Activated CD8-positive, alpha-beta memory T cell treated with anti-CD3 and anti-CD28 coated beads, Interleukin-2, amount 50 U/mL, for 1 hour (primary cell): ENCODE data around the gene C1orf159.

Experiments
- DNase-seq: peaks from one replicate; pipeline ENCODE4 v3.0.0-alpha.2; 2020; ENCODE audit errors: extremely low read depth

Gene C1orf159

DNA sequence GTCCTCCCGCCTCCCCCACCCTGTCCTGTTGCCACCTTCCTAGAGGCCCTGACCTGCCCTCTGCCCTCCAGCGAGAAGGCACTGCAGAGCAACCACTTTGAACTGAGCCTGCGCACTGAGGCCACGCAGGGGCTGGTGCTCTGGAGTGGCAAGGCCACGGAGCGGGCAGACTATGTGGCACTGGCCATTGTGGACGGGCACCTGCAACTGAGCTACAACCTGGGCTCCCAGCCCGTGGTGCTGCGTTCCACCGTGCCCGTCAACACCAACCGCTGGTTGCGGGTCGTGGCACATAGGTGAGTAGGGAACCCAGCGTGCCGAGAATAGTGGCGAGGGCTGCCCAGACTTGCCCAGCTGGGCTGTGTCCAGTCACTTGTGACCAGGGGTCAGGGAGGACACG, 62.2 kb downstream of the C1orf159 start:
- DNase-seq = no peak

DNA sequence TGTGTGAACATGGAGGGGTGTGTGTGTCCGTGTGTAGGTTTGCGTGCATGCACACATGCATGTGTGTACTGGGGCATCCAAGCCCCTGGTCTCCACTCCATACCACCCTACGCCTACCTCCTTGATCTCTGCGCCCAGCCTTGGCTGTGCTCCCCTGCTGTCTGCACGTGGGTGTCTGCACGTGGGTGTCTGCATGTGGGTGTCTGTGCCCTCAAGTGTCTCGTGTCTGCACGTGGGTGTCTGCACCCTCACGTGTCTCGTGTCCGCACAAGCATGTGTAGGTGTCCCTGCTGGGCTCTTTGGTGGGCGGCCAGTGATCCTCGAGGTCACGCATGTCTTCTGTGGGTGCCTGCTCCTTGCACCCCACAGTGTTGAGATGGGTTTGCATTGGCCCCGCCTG, 62.9 kb downstream of the C1orf159 start:
- no peak for DNase-seq

DNA sequence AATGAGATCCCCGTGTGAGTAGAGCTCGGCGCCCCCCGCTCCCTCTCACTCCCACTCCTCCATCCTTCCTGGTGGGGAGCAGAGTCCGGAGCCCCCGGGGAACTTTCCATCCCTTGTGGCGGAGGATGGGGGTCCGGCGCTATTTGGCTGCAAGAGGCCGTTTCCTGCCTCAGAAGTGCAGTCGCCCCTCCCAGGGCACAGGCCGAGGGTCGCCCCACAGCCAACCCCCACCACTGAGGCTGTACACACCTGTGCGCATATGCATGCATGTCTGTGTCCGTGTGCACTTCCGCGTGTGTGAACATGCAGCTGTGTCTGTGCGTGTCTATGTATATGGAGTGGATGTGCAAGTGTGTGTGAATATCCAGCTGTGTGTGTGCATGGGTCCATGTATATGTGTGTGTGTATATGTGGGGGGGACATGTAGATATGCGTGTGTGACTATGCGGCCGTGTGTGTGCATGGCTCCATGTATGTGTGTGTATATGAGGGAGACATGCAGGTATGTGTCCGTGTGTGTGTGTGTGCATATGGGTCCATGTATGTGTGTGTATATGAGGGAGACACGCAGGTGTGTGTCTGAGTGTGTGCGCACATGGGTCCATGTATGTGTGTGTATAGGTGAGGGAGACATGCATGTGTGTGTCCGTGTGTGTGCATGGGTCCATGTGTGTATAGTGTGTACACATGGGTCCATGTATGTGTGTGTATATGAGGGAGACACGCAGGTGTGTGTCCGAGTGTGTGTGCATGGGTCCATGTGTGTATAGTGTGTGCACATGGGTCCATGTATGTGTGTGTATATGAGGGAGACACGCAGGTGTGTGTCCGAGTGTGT, 63.7 kb downstream of the C1orf159 start:
- no peak for DNase-seq

DNA sequence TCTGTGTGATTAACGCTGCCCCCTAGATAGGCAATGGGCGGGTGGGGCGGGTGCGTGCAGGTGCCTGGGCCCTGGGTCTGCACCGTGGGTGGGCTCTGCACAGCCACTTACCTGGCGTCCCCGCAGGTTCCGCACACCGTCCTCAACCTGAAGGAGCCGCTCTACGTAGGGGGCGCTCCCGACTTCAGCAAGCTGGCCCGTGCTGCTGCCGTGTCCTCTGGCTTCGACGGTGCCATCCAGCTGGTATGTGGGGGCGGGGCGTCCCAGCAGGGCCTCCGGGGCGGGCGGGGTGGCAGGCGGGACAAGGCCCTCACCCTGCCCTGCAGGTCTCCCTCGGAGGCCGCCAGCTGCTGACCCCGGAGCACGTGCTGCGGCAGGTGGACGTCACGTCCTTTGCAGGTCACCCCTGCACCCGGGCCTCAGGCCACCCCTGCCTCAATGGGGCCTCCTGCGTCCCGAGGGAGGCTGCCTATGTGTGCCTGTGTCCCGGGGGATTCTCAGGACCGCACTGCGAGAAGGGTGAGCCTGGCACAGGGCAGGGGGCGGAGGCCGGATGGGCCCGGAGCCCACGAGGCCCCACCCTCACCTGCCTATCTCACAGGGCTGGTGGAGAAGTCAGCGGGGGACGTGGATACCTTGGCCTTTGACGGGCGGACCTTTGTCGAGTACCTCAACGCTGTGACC, 64.6 kb downstream of the C1orf159 start:
- no peak for DNase-seq

DNA sequence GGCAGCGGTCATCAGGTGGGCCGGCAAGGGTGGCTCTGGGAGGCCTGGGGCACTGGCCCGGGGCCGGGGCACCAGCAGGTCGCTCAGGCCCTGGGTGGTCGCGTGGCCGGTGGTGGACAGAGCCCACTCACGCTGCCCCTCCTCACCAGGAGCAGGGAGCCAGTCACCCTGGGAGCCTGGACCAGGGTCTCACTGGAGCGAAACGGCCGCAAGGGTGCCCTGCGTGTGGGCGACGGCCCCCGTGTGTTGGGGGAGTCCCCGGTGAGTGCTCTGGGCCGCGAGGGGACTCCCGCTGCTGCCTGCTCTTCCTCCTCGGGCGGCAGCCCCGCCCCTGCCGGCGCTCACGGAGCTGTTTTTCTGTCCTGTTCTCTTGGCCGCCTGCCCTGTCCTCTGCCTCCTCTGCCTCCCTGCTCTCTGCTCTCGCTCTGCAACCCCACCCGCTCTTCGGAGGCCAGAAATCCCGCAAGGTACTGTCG, 65.3 kb downstream of the C1orf159 start:
- no peak for DNase-seq

DNA sequence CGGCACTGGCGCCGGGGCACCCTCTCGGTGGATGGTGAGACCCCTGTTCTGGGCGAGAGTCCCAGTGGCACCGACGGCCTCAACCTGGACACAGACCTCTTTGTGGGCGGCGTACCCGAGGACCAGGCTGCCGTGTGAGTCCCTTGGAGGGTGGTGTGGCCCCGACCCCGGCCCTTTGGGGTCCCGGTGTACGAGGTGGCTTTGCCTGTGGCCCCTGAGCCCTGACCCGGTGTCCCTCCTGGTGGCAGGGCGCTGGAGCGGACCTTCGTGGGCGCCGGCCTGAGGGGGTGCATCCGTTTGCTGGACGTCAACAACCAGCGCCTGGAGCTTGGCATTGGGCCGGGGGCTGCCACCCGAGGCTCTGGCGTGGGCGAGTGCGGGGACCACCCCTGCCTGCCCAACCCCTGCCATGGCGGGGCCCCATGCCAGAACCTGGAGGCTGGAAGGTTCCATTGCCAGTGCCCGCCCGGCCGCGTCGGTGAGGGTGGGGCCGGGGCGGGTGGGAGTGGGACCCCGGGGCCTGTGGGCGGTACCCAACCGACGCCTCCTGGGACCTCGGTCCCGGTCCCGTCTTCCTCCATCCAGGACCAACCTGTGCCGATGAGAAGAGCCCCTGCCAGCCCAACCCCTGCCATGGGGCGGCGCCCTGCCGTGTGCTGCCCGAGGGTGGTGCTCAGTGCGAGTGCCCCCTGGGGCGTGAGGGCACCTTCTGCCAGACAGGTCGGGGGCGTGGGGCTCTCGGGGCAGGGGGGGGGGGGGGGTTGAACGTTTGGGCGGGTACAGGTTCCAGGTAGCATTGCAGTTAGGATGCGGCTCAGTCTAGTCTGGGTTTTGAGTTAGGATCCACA, 66.3 kb downstream of the C1orf159 start:
- no peak for DNase-seq

DNA sequence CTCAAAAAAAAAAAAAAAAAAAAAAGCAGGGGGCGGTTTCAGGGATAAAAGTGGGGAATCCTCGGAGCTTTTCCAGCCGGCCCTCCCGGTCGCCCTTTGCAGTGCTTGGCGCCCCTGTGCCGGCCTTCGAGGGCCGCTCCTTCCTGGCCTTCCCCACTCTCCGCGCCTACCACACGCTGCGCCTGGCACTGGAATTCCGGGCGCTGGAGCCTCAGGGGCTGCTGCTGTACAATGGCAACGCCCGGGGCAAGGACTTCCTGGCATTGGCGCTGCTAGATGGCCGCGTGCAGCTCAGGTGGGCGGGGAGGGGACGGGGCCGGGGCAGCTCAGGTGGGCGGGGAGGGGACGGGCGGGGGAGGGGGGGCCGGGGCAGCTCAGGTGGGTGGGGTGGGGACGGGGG, 67.1 kb downstream of the C1orf159 start:
- no peak for DNase-seq

DNA sequence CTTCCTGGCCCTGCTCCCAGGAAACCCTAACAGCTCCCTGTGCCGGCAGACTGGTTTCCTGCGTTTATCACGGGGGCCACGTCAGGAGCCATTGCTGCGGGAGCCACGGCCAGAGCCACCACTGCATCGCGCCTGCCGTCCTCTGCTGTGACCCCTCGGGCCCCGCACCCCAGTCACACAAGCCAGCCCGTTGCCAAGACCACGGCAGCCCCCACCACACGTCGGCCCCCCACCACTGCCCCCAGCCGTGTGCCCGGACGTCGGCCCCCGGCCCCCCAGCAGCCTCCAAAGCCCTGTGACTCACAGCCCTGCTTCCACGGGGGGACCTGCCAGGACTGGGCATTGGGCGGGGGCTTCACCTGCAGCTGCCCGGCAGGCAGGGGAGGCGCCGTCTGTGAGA, 67.9 kb downstream of the C1orf159 start:
- no peak for DNase-seq

DNA sequence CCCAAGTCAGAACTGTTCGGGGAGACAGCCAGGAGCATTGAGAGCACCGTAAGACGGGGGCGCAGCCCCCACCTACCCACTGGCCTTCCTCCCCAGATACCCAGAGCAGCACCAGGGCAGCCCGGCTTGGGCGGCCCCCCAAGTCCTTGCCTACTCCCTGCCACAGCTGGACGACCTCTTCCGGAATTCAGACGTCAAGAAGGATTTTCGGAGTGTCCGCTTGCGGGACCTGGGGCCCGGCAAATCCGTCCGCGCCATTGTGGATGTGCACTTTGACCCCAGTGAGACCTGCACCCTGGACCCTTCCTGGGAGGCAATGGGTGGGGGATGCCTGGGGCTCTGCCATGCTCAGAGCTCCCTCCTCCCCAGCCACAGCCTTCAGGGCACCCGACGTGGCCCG, 68.5 kb downstream of the C1orf159 start:
- DNase-seq = no peak

DNA sequence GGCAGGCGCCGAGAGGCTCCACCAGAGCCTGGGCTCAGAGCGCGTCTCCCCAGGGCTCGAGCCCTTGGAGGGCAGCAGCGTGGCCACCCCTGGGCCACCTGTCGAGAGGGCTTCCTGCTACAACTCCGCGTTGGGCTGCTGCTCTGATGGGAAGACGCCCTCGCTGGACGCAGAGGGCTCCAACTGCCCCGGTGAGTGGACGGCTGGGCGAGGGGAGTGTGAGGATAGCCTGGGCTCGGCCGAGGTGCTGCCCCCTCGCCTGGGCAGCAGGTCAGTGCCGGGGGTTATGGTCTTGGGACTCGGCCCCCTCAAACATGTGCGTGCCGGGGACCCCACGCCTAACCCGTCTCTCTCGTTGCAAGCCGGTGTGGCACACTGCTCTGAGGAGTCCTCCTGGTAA, 69.1 kb downstream of the C1orf159 start:
- no peak for DNase-seq

DNA sequence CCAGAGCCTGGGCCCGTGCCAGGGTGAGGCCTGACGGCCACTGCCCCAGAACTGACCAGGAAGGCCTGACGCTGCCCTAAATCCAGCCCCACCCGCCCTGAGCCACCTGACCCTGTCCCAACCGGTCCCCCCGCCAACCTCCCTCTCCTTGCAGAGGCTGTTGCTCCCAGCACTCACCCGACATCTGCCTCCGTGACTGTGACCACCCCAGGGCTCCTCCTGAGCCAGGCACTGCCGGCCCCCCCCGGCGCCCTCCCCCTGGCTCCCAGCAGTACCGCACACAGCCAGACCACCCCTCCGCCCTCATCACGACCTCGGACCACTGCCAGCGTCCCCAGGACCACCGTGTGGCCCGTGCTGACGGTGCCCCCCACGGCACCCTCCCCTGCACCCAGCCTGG, 69.6 kb downstream of the C1orf159 start:
- no peak for DNase-seq

DNA sequence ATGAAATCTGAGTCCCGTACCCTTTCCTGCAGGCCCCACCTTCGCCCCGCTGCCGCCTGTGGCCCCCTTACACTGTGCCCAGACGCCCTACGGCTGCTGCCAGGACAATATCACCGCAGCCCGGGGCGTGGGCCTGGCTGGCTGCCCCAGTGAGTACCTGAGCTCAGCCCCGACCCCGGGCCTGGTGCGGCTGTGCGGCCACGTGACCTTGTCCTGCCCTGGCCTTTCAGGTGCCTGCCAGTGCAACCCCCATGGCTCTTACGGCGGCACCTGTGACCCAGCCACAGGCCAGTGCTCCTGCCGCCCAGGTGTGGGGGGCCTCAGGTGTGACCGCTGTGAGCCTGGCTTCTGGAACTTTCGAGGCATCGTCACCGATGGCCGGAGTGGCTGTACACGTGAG, 70.8 kb downstream of the C1orf159 start:
- DNase-seq = no peak

DNA sequence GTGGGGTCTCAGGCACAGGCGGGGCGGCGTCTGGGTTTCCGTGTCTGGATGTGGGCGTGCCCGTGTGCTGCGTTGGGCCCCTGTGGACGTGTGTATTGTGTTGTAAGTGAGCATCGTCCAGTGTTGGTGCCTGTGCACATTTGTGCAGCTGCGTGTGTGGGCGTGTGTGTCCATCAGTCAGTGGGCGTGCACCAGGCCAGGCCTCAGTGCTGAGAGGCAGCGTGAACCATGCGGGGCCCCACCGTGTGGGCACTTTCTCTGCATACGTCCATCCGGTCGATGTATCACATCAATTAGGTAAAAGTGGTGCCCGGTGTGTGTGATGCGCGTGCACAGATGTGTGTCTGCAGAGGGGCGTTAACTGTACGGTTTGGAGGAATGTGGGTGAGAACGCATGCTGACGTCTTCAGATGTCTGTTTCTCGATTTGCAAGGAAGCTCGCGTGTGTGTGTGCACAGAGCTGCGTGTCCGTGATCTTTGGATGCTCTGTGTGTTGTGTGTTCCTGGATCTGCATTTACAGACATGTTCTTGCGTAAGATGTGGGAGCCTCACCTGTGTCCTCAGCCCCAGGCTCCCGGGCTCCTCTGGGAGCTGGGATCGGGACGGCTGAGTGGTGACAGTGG, 71.3 kb downstream of the C1orf159 start:
- no peak for DNase-seq

DNA sequence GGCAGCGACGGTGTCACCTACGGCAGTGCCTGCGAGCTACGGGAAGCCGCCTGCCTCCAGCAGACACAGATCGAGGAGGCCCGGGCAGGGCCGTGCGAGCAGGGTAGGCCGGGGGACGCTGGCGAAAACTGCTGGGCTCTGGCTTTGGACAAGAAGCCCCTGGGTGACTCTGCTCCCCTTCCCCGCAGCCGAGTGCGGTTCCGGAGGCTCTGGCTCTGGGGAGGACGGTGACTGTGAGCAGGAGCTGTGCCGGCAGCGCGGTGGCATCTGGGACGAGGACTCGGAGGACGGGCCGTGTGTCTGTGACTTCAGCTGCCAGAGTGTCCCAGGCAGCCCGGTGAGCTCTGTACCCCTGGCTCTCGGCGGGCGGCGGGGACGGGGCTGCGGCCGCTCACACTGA, 72.0 kb downstream of the C1orf159 start:
- no peak for DNase-seq

DNA sequence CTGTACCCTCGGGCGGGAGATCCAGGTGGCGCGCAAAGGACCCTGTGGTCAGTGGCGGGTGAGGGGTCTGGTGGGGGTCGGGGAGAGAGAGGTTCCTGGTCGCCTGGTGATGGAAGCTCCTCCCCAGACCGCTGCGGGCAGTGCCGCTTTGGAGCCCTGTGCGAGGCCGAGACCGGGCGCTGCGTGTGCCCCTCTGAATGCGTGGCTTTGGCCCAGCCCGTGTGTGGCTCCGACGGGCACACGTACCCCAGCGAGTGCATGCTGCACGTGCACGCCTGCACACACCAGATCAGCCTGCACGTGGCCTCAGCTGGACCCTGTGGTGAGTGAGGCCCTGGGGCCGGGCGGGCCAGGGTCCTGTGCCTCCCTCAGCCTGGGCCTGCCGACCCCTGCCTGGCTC, 72.5 kb downstream of the C1orf159 start:
- DNase-seq = no peak

DNA sequence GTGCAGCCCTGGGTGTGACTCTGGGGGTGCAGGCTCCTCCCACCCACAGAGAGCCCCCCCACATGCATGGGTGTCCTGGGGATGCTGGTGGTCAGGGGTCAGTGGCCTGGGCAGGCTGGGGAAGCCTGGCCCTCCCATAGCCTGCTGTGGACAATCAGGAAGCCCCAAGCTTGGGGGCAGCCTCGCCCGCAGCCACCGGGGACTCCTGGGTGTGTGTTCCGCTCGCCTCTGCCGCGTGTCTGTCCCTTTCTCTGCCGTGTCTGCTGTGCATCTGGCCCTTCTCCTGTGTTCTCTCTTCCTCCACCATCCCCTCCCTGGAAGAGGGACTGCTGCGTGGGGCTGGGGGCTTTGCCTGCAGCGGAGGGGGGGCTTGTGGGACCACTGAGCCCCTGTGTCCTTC, 73.1 kb downstream of the C1orf159 start:
- DNase-seq = no peak

DNA sequence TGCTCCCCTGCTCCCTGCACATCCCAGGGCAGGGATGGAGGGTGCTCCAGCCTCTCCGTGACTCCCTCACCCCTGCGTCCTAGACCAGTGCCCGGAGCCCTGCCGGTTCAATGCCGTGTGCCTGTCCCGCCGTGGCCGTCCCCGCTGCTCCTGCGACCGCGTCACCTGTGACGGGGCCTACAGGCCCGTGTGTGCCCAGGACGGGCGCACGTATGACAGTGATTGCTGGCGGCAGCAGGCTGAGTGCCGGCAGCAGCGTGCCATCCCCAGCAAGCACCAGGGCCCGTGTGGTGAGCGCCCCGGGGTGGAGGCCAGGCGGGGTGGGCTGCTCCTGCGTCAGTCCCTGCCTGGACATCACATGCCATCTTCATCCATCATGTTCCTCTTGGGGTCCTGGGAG, 74.0 kb downstream of the C1orf159 start:
- DNase-seq = no peak

DNA sequence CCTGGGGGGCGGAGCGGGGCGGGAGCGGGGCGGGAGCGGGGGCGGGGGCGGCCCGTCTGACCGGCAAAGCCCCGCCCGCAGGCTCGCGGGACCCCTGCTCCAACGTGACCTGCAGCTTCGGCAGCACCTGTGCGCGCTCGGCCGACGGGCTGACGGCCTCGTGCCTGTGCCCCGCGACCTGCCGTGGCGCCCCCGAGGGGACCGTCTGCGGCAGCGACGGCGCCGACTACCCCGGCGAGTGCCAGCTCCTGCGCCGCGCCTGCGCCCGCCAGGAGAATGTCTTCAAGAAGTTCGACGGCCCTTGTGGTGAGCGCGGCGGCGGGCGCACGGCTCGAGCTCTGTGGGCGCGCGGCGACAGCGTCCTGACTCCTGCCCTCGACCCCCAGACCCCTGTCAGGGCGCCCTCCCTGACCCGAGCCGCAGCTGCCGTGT, 74.8 kb downstream of the C1orf159 start:
- no peak for DNase-seq

DNA sequence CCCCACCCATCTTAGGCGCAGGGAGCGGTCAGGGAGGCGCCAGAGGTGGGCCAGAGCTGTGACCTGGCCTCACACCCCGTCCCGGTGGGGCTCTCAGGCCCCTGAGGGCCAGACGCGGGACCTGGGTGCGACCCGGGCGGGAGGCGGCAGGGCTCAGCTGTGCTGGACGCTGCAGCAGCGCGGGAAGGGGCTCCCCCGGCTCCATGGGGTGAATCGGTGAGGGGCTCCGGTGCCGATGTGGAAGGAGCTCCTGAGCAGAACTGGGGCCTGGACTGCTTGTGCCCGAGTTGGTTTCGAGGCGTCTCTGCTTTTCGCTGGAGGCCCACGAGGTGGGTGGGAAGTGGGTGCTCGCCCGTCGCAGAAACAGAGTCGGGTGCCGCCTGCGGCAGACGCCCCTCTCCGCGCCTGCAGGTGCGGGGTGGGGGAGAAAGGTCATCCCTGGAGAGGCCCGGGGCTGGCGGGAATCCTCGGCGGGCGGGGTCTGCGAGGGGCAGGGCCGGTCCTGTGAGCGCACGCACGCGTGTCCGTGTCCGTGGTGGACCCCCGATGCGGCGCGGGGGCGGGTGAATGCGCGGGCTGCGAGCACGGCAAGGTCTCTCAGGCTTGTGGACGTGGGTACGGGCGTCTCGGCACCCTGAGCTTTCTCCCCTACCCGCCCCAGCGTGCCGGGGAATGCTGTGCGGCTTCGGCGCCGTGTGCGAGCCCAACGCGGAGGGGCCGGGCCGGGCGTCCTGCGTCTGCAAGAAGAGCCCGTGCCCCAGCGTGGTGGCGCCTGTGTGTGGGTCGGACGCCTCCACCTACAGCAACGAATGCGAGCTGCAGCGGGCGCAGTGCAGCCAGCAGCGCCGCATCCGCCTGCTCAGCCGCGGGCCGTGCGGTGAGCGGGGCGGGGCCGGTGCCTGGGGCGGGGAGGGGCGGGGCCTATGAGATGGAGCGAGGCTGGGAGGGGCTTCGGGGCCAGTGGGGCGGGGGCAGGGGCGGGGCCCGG, 75.6 kb downstream of the C1orf159 start:
- DNase-seq = peak; percentile 60

DNA sequence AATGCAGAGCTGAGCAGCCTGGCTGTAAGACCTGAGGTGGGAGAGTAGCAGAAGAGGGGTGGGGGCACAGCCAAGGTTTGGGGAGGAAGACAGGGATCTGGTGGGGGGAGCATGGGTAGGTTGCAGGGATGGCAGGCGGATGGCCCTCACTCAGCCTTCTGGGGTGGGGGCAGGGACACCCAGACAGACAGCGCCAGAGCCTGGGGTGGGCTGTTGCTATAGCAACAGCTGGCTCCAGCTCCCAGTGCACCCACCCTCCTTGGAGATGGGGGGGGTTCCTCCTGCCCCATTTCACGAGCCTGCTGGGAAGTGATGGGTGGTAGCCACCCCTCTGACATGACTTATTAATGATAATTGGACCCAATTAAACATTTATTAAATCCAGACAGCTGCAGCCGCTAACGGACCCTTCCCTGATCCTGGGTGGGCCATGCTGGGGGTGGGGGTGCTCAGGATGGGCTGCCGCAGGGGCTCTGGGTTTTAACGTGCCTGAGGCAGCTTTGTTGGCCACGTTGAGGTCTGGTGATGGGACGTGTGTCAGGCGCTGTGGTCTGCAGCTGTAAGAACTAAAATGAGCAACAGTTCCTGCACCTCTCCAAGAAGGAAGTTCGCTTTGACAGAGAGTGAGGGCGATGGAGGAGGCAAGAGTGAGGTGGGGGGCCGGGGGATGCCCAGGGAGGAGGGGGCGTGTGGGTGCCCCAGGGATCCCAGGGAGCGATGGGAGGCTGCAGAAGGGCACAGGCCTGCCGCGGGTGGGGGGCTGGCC, 76.6 kb downstream of the C1orf159 start:
- no peak for DNase-seq
